ENCODE results near the gene WDFY4.

The WDFY4 gene

DNA sequence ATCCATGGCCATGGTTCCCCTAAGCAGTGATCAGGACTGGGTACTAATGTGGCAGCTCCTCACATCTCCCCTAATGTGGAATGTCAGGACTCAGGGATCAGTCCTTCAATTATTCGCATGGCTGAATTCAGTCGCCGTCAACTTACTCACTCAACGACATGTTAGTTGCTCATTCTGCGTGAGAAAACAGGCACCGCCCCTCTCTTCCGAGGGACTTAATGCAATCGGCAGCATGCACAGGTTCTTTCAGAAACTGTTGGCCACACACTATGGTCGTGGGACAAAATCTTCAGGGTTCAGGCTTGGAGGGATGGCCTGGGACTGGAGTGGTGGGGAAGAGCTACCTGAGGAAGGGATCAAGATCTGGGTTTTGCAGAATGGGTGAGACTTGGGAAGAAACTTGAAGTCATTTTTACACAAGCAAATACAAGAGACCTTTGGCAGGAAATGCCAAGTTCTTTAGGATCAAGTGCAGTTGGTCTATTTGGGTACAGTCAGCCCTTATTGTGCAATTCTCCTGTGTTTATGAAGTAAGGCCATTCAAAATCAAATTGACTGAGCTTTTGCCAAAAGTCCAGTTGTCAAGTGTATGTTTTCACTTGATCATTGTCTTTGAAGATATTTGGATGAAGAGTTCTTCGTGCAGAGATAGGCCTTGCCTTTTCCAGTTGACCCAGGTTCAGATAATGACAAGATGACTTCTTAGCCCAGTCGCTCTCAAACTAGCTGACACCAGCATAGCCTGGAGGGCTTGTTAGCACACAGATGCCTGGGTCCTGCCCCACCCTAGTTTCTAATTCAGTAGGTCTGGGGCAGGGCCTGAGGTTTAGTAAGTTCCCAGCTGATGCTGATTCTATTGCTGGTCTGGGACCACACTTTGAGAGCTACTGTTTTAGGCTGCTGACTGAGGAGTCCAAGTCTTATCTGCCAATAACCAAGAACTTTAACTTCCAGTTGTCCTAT is 206.5 kb downstream of the WDFY4 start:
- DNase-seq = no peak

DNA sequence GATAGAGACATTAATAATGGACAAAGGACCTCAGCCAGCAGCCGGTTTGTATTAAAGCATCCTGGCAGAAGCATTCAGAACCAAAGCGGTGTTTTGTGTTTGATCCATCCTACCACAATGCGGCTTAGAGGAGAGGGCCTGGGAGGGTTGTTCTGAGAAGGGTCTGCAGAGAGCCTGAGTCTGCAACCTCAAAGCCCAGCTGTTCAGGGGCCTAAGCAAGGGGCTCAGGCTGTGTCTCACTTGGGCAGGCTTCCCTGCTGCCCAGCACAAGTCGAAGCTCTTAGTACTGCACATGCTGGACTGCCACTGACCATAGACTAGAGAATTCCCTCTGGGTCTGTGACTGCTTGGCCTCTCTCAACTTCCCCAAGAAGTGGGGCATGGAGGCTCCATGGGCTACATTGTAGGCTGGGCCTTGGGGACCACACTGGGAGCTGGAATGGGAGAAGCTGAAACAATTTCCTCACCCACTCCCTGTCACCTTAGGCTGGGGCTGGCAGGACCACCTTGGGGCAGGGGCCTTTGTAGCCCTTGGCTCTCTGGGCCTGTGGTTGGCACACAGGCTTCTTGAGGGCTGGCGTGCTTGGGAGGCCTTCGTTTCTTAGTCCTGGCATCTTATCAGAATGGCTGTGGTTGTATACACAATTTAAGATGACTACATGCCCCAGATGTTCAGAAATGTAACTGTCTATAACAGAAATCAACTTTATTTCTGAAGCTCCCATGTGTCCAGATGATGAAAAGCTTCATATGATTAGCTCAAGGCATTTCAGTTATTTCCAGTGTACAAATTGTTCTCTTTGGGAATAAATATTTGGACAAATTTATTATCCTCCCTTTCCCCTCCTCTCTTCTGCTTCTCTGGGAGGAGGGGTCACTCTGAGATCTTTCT is 210.5 kb downstream of the WDFY4 start:
- no peak for DNase-seq

DNA sequence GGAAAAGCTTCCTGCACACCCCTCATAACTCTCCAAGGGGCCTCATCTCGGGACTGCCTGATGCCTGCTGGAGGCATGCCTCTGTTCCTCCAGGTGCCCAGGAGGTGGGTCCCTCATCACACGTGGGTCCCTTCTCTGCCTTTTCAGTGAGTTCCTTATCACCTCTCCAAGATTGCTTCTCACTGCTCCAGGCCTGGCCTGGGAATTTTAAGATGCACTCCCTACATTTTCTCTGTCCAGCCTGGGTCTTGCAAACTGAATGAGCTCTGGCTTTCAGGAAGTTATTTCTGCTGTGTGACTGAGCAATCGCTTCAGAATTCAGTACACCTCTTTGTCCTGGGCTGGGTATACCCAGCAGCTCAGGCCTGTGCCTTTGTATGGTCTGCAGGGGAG is 211.1 kb downstream of the WDFY4 start:
- DNase-seq = no peak

DNA sequence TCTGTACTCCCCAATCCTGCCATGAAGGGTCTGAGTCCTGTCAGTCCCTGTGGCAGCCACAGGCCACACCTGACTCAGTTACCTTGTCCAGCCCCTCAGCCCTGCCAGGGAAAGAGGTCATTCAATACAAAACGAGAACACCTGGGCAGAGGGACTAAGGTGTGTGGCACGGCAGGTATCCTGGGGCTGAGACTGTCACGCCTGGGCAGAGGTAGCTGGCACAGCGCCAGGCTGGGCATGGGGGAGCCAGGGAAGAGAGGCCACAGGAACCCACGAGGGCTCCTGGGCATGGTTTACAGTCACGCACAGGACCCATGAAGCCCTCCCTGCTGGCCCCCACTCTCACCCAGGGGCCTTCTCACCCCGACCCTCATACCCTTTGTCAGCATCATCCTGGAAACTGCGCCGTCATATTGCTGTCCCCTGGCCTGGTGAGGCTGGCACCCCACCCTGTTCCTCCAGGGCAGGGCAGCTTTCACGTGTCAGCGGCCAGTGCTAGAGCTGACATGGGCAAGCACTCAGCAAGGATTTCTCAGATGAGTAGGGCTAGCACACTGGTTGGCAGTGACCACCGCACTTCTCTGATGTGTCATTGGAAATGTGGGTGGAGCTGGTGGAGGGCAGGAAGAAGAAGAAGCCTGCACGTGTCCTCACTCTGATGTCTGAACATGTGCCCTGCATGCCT is 212.2 kb downstream of the WDFY4 start:
- no peak for DNase-seq

DNA sequence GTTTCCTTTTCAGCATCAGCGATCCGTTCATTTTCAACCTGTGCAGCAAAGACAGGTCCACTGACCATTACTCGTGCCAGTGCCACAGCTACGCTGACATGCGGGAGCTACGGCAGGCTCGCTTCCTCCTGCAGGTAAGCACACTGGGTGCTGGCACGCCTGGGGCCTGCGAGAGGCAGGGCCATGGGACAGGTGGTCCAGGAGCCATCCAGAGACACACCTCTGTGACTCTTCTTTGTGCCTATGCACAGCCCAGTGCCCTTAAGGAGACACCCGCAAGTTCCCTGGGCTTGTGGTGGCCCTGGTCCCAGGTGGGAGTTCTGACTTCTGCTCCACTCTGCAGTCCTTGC is 212.7 kb downstream of the WDFY4 start:
- DNase-seq = no peak

DNA sequence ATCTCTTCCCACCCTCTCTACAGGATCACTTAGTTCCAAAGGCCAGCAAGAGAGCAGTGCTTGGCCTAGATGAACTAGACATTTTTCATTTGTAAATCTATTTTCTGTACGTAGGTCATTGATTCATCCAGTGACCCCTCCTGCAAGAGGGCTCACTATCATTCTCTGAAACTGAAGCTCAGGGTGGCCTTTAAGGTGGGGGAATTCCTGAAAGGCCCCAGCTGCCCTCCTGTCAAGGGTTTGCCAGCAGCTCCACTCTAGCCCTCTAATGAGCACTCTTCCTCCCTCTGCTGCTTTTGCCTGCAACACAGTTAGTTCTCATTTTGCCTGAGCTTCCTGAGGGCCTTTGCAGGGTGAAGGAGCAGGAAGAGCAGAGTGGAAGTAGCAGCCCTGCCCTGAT is 213.8 kb downstream of the WDFY4 start:
- no peak for DNase-seq

DNA sequence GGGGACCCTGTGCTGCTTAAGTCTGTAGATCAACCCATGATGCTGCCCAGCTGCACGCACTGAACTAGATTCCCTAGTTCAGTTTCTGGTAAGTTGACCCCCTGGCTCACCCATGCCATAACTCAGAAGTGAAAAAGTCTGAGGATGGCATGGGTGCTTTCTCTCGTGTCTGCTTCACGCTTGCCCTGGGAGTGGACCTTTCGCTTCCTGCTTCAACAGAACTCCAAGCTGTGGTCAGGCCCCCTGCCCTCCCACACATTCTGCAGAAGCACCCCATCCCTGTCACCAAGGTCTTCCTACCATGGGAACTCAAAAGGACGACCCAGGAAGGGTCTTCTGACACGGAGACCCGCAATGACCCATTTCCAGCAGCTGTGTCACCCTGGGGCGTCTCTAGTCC is 215.1 kb downstream of the WDFY4 start:
- no peak for DNase-seq

DNA sequence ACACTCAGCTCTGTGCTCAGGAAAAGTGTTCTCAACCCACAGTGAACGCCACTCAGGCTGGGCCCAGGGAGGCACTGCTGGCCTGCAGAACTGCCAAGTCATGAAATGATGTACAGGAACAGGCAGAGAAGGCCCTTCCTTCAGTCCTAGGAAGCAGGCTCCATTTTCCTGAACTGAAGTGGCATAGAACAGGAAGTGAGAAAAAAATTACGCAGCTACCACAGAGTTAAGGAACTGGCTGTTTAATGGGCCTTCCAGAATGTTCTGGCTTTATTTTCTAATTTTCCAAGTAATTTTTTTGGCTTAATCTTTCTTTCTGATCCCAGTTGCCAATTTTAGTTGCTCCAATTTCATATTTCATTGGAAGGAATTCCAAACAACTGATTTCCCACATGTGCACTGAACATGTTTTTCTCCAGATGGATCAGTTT is 215.7 kb downstream of the WDFY4 start:
- DNase-seq = no peak

DNA sequence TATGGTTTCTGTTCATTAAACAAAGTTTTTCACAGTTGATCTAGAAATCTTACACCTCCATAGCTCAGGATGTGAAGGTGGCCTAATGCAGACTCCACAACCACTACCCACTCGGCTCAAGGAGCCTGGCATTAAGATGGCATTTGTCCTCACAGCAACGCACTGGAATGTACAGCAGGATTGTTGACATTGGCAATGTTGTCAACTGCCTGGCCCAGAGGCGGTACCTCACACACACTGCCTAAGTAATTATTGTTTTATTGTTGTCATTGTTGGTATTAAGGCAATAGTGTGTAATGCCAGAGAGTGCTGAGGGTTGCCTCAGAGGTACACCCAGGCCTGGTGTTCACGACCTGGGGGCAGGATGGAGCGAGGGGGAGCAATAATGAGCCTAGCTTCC is 216.6 kb downstream of the WDFY4 start:
- no peak for DNase-seq

DNA sequence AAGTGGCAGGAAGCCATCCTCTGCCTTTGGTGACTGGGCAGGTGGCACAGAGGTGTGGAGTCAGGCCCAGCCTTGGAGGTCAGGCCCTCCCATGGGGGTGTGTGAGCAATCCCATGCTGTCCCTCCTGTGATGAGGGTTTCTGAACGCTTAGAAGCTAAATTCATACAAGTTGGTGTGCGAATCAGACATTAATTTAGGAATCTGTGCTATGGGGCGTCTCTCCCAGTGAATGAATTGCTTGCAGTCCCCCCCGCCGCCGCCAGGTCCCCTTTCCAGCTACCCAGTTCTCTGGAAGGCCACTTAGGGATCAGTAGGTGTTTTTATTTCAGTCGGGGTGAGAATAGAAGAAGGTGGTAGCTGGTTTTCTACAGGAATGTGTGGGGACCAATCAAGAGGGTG is 217.4 kb downstream of the WDFY4 start:
- DNase-seq = no peak

DNA sequence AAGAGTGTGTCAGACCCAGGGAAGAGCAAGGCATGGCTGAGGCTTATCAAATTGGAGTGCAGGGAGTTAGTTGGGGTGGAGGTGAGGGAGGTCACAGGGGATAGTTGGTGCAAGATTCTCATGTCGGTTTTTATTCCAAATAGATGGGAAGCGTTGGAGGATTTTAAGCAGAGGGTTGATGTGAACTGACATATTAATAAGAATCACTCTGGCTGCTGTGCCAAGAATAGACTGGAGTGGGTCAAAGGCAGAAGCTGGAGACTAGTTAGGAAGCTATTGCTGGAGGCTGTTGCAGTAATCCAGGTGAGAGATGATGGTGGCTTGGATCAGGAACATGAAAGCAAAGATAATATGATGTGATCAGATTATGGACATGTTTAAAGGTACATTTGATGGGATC is 218.5 kb downstream of the WDFY4 start:
- no peak for DNase-seq

DNA sequence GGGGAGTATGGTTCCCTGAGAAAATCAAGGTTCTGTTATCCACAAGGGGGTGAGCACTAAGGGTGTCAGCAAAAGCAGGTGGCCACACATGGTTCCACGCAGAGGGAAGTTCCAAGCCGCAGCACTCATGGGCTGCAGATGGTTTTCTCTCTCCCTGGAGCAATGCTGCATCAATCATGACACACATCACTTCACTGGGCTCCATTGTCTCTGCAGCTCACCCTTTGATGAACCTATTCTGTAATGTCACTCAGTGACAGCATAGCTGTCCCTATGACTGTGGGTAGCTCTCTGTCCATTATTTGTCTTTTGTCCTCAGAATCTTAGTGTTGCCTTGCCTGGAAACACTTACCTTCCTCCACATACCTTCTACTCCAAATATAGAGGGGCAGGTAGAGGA is 220.2 kb downstream of the WDFY4 start:
- no peak for DNase-seq

DNA sequence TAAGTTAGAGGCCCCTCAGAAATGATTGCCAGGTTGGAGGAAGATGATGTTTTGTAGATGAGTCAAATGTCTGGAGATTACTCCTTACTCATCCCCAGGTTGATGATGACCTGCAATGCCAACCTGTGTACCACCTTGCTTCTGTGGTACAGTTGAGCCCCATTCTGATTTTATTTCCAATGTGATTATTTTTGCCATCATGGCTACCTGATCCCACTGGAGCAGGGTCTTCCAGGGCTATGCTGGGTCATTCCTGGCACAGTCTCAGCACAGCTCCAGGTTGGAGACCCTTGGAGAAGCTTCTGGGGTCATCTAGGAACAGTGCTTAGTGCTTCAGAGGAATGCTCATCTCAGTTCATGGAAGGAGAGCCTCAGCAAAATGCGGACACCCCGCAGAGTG is 220.6 kb downstream of the WDFY4 start:
- DNase-seq = no peak

DNA sequence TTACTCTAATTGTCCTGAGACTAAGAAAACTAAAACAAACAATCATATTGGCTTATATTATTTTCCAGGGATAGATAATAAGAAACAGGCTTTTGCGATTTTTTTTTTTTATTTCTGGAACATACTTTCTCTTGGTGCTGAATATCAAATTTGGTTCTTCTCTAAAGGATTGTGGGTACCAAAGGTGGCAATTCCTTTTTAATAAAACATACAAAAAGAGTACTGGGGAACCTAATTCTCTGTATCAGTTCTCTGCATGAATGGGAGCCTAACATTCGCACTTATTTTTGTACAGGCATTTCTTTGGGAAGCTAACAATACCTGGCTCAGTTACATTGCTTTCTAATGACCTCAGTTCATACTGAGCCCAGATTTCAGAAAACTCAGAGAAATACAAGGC is 222.2 kb downstream of the WDFY4 start:
- DNase-seq = no peak

DNA sequence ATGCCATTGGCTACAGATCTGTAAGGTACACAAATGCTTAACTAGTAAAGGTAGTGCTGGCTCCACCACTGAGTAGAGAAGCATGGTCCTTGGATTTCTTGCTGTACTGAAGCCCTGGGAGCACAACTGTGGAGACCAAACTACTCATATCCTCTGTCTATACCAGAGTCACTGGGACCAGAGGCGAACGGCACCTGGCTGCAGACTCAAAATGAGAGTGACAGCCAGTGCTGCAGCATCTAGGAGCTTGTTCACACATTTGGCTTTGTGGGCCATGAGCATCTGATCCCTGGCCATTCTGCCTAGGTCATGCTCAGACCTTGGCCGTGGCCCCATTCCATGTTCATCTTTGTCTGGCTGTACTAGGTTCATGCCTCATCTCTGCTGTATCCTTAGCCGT is 223.1 kb downstream of the WDFY4 start:
- DNase-seq = no peak

DNA sequence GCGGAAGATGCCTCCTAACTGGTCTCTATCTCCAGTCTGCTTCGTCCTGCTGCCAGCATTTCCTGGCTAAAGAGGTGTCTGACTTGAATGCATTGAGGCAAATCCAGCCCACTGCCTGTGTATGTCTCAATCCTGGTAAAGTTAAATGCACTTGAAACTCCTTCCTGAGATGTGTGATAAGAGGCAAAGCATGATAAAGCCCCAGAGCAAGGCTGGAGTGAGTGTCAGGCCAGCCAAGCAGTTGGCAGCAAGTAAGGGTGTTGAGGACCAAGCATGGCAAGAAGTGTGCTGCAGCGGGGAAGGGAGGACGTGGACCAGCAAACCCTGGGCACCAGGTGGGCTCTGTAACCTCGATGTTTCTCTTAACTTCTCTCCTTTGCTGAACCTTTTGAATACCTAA is 225.9 kb downstream of the WDFY4 start:
- no peak for DNase-seq

DNA sequence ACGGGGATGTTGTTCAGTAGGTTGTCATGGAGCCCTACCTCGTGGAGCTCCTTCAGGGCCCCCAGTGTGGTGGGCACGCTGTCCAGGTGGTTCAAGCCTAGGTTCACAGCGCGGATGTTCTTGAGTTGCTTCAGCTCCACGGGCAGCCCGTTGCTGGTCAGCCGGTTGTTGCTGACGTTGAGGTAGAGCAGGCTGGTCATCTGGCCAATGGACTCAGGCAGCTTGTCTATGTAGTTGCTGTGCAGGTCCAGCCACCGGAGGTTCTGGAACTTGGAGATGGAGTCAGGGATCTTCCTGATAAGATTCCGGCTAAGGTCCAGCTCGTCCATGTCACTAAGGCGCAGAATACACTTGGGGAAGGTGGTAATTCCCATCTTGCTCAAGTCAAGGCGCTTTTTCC is 229.0 kb downstream of the WDFY4 start:
- no peak for DNase-seq

DNA sequence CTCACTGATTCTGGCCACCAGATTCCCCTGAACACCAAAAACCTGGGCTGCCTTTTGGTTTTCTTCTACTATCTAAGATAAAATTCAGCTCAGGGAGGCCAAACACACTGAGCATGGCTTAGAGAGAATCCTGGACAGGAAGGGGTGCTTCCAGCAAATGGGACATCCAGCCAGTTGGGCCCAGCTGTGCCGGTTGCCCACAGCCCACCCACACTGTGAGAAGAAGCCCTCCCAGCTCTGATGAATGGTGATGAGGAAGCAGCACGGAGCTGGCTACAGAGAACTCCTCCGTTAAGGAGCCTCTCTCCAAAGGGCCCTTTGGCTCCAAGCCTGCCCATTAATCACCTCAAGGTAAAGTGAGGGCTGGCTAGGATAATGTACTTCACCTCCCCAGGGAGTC is 239.1 kb downstream of the WDFY4 start:
- DNase-seq = no peak

DNA sequence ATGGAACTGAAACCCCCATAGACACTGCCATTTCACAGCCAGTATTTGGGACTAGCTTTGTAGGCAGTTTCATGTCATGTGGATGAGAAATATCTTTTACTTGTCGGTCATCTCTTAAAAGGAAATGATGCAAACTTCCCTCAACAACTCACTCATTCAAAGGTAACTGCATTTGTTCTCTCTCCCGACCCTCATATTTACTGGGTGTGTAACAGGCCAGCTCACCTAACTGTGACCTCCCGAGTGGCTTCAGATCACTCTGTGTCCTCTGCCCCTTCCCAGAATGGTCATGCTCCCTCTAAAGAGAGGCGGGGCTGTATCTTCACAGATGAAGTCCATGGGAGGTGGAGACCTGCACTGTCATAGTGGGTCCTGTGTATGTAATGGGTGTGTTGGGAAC is 240.3 kb downstream of the WDFY4 start:
- DNase-seq = no peak

DNA sequence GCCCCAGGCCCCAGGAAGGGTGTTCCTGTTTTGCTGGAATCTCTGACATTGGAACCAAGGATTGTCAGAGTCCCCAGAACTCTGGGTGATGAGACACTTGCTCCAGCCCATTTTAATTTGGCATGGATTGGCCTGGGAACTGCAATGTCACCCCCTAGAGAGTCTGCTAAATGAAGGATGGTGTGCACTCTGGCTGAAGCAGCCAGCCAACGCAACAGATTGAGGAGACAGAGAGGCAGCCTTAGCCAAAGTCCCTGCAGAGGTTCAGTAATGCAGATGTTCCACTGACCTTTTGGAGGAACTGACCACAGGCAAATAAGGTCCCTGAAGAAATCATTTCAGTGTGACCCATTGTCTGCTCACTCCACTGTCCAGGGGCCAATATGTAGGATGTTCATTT is 241.6 kb downstream of the WDFY4 start:
- DNase-seq = no peak

DNA sequence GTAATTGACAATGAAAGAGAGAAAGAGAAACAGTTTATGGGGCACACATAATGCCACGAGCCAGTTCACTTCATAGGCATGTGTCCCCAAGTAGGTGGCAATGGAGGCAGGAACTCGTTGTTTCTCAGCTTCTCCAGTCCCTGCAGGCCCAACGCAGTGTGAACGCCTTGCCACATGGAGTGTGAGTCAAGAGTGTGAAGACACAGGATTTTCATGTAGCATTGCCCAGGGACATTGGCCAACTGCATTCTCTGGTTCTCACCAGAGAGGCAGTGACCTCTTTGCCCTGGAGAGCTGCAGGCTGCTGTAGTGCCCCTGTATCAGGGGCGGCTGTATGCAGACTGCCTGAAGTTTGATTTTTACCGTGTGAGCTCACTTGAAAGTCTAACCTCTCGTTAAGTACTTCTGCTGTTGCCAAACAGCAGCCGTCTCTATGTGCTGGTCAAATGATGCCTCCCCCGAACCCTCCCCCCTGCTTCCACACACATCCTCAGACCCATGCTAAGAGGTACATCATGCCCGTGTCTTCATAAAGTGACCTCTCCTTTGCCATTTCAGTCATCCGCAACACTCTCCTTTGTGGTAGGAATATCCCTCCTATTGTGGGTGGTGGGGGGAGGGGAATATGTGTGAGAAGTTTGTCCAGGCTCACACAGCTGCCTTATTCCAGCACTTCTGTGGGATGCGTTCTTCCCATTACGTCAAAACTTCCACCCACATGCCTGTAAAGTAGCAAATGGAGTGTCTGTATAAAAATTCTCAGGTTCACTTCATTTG is 242.3 kb downstream of the WDFY4 start:
- no peak for DNase-seq

DNA sequence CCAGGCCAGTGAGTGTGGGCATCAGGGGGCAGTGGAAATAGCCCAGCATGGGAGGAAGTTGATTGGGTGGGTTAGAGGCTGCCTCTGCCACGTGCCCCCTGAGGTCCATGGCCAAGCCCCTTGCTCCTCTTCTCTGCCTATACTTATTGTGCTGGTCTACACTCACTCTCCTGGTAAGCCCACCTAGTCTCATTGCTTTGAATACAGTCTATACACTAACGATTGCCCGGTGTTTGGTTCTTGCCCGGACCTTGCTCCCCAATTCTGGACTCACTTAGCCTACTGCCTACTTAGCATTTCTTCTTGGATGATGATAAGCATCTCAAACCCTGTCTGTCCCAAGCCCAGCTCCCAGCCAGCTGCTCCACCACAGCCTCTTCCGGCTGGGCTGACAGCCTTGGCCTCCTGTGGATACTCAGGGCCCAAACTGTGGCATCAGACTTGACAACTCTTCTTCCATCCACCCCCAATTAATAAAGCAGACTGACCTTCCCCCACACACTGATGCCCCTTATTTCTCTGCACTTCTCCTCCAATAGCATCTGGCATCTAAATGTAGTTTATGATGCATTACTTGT is 244.8 kb downstream of the WDFY4 start:
- DNase-seq = no peak

Data from fibroblast of skin of right biceps (primary cell).